ENCODE results near the gene TSPAN18. TPM values are rescaled to one million over a fixed set of nuclear protein-coding genes. Genes with fewer than 3 reads are reported as not detected.
A peak's percentile ranks its signal among the peaks of the same experiment; 100 is the strongest.

TSPAN18 gene
- total and polyA plus RNA-seq, 2 experiments from 2014 or later: 6.0 to 10.6 TPM

DNA sequence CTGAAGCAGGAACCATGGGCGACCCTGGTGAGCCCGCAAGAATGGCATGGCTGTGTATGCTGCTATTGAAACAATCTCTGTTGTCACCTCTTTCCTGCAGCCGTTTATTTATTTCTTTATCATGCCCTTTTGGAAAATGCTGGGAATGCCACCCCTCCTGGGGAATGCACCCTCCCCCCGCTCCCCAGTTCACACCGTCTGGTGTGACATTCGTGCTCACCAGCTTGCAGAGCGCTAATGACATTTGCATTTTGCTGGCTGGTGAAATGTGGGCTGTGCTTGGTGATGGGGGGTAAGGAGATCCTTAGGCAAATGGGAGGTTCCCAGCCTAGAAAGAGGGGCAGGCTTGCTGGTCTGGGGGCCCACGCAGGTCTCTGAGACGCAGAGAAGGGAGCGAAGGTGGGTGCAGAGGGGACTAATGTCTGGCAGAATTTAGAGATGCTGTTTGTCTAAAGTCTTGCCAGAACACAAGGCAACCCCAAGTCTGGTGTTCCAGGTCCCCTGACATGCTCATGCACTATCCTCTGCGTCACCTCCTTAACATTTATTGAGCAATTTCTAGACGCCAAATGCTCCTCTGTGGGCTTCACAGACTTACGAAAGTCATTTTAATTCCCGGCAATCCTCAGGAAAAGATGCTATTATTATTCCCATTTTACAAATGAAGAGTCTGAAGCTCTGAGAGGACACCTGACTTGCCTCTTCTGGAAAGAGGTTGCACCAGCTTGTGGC is 132.2 kb downstream of the TSPAN18 start:
- H4K20me1 ChIP-seq (replicated peaks; ENCODE audit: insufficient read depth): no peaks in the 10 kb centered on the region
- TF ChIP-seq, protein P1, sequence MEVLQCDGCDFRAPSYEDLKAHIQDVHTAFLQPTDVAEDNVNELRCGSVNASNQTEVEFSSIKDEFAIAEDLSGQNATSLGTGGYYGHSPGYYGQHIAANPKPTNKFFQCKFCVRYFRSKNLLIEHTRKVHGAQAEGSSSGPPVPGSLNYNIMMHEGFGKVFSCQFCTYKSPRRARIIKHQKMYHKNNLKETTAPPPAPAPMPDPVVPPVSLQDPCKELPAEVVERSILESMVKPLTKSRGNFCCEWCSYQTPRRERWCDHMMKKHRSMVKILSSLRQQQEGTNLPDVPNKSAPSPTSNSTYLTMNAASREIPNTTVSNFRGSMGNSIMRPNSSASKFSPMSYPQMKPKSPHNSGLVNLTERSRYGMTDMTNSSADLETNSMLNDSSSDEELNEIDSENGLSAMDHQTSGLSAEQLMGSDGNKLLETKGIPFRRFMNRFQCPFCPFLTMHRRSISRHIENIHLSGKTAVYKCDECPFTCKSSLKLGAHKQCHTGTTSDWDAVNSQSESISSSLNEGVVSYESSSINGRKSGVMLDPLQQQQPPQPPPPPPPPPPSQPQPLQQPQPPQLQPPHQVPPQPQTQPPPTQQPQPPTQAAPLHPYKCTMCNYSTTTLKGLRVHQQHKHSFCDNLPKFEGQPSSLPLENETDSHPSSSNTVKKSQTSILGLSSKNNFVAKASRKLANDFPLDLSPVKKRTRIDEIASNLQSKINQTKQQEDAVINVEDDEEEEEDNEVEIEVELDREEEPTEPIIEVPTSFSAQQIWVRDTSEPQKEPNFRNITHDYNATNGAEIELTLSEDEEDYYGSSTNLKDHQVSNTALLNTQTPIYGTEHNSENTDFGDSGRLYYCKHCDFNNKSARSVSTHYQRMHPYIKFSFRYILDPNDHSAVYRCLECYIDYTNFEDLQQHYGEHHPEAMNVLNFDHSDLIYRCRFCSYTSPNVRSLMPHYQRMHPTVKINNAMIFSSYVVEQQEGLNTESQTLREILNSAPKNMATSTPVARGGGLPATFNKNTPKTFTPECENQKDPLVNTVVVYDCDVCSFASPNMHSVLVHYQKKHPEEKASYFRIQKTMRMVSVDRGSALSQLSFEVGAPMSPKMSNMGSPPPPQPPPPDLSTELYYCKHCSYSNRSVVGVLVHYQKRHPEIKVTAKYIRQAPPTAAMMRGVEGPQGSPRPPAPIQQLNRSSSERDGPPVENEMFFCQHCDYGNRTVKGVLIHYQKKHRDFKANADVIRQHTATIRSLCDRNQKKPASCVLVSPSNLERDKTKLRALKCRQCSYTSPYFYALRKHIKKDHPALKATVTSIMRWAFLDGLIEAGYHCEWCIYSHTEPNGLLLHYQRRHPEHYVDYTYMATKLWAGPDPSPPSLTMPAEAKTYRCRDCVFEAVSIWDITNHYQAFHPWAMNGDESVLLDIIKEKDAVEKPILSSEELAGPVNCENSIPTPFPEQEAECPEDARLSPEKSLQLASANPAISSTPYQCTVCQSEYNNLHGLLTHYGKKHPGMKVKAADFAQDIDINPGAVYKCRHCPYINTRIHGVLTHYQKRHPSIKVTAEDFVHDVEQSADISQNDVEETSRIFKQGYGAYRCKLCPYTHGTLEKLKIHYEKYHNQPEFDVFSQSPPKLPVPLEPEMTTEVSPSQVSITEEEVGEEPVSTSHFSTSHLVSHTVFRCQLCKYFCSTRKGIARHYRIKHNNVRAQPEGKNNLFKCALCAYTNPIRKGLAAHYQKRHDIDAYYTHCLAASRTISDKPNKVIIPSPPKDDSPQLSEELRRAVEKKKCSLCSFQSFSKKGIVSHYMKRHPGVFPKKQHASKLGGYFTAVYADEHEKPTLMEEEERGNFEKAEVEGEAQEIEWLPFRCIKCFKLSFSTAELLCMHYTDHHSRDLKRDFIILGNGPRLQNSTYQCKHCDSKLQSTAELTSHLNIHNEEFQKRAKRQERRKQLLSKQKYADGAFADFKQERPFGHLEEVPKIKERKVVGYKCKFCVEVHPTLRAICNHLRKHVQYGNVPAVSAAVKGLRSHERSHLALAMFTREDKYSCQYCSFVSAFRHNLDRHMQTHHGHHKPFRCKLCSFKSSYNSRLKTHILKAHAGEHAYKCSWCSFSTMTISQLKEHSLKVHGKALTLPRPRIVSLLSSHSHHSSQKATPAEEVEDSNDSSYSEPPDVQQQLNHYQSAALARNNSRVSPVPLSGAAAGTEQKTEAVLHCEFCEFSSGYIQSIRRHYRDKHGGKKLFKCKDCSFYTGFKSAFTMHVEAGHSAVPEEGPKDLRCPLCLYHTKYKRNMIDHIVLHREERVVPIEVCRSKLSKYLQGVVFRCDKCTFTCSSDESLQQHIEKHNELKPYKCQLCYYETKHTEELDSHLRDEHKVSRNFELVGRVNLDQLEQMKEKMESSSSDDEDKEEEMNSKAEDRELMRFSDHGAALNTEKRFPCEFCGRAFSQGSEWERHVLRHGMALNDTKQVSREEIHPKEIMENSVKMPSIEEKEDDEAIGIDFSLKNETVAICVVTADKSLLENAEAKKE (CRISPR knock-in tag; IDR thresholded peaks at IDR 0.05): 0 out of 2 replicates have a peak, but pooled peaks have one; percentile 21
- no peak for TF ChIP-seq ETS1 (IDR thresholded peaks at IDR 0.05)
- TF ChIP-seq, protein P2, sequence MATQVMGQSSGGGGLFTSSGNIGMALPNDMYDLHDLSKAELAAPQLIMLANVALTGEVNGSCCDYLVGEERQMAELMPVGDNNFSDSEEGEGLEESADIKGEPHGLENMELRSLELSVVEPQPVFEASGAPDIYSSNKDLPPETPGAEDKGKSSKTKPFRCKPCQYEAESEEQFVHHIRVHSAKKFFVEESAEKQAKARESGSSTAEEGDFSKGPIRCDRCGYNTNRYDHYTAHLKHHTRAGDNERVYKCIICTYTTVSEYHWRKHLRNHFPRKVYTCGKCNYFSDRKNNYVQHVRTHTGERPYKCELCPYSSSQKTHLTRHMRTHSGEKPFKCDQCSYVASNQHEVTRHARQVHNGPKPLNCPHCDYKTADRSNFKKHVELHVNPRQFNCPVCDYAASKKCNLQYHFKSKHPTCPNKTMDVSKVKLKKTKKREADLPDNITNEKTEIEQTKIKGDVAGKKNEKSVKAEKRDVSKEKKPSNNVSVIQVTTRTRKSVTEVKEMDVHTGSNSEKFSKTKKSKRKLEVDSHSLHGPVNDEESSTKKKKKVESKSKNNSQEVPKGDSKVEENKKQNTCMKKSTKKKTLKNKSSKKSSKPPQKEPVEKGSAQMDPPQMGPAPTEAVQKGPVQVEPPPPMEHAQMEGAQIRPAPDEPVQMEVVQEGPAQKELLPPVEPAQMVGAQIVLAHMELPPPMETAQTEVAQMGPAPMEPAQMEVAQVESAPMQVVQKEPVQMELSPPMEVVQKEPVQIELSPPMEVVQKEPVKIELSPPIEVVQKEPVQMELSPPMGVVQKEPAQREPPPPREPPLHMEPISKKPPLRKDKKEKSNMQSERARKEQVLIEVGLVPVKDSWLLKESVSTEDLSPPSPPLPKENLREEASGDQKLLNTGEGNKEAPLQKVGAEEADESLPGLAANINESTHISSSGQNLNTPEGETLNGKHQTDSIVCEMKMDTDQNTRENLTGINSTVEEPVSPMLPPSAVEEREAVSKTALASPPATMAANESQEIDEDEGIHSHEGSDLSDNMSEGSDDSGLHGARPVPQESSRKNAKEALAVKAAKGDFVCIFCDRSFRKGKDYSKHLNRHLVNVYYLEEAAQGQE (IDR thresholded peaks at IDR 0.05; ENCODE audit: unreplicated experiment): no peak
- 0 out of 2 replicates have a peak, but pooled peaks have one; percentile 18 for TF ChIP-seq CREB1 (CRISPR knock-in tag; IDR thresholded peaks at IDR 0.05; ENCODE audit: low read depth)
- Mint-ChIP-seq H3K4me3 (peak overlapping the region; percentile 2; the same call in 1 of the 3 replicates), H3K27ac (peak overlapping the region; percentile 42; the same call in 1 of the 2 replicates), H3K4me1 (peaks cover 62% of the 10 kb centered on the region), H3K27me3 (ENCODE audit: insufficient read depth, low read depth, poor library complexity) (peaks cover 10% of the 10 kb centered on the region), H3K36me3 (ENCODE audit: low read depth) (no peaks in the 10 kb centered on the region; the same call in 2 of the 3 replicates), H3K9me3 (no peaks in the 10 kb centered on the region)
- H3K36me3 ChIP-seq (ENCODE audit: insufficient read depth): no peaks in the 10 kb centered on the region
- no peaks in the 10 kb centered on the region for H3K27me3 ChIP-seq (ENCODE audit: insufficient read depth)
- no peaks in the 10 kb centered on the region for H3F3A ChIP-seq (replicated peaks; ENCODE audit: low read depth)
- H3K4me3 ChIP-seq: no peak overlapping the region
- H3K4me1 ChIP-seq (ENCODE audit: insufficient read depth): peaks cover 25% of the 10 kb centered on the region
- DNase-seq (ENCODE audit: low spot score) (peak; percentile 84), ATAC-seq (peak; percentile 5; the same call in 1 of the 3 replicates)
- peak overlapping the region; percentile 50; the same call in 1 of the 2 replicates for H3K4me2 ChIP-seq
- H3K79me2 ChIP-seq (replicated peaks; ENCODE audit: insufficient read depth): no peaks in the 10 kb centered on the region
- no peaks in the 10 kb centered on the region for H3K9me2 ChIP-seq (ENCODE audit: insufficient read depth)
- no peak overlapping the region for H2AFZ ChIP-seq
- peak overlapping the region; percentile 64; the same call in 1 of the 2 replicates for H3K27ac ChIP-seq (ENCODE audit: low read depth)

Data from GM23338 (cell line).